IPS DF 6.9 (cell line): ENCODE results near the gene NRCAM.
"Not testable (repeated sequence)": the region's sequence is repeated elsewhere in the genome, so short reads cannot be mapped to it uniquely, and the experiment has no call there.

Experiments used
- DNase-seq: peaks from one replicate; pipeline ENCODE4 v3.0.0-alpha.2; 2013; ENCODE audit warnings: low read depth, low spot score
- H3K27ac ChIP-seq: one replicate; pipeline ENCODE4 v1.5.1; 2013; ENCODE audit warnings: low read length, control low read depth
- H3K27me3 ChIP-seq: 2 replicates; pipeline ENCODE4 v1.6.1; 2013; ENCODE audit warnings: mild to moderate bottlenecking, low read length; ENCODE audit not compliant: control insufficient read depth, insufficient read depth
- H3K36me3 ChIP-seq: 2 replicates; pipeline ENCODE4 v1.6.1; 2013; ENCODE audit warnings: low read length; ENCODE audit not compliant: control insufficient read depth, insufficient read depth
- H3K4me1 ChIP-seq: 2 replicates; pipeline ENCODE4 v1.6.1; 2013; ENCODE audit warnings: low read length; ENCODE audit not compliant: control insufficient read depth, insufficient read depth
- H3K4me3 ChIP-seq: 2 replicates; pipeline ENCODE4 v1.5.1; 2013; ENCODE audit warnings: mild to moderate bottlenecking, low read length
- H3K9me3 ChIP-seq: 2 replicates; pipeline ENCODE4 v1.6.1; 2013; ENCODE audit warnings: low read length, inconsistent platforms; ENCODE audit not compliant: control insufficient read depth, insufficient read depth
- WGBS: extraction: QIAGEN DNeasy Blood & Tissue Kit; methylation state at CpG from one replicate; pipeline ENCODE4 v1.1.7; 2013; ENCODE audit warnings: mixed read lengths, missing lambda C conversion rate; ENCODE audit not compliant: insufficient read length, insufficient coverage; 5-methylcytosine and 5-hydroxymethylcytosine counted together

The NRCAM gene

DNA sequence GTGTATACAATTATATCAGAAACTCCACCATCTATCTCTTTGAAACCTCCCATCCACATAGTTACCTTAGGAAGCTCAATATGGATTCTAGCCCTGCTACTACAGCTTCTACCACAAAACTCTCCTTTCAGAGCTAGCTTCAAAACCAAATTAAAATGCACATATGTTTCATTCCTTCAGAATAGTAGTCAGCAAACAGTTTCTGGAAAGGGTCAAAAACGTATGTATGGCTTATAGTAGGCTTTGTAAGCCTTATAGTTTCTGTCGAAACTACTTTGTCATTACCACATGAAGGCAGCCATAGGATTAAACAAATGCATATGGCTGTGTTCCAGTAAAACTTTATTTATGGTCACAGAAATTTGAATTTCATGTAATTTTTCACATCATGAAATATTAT is 170.5 kb downstream of the NRCAM start:
- Histone ChIP-seq H3K4me1 (no peaks in the 10 kb centered on the region), H3K27me3 (no peaks in the 10 kb centered on the region)
- WGBS, result no CpG with 5 or more reads among the region's 2 CpGs

DNA sequence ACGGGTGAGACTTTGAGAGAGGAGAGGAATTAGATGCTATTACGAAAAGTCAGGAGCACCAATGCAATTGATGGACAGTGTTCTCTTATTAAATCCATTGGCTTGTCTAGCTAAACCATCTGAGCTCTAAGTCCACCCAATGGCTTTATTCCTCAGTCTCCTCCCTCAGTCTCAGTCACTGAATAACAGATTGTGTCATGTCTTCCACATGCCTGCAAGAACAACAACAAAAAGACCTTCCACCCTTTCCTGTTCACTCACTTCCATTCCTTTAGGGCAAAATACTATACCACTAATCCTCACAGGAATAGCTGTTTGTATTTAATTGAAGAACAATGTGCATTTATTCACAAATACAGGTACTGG is 171.2 kb downstream of the NRCAM start:
- WGBS, result no CpG with 5 or more reads among the region's 2 CpGs
- Histone ChIP-seq H3K27me3 (no peaks in the 10 kb centered on the region), H3K9me3 (no peaks in the 10 kb centered on the region), H3K4me3 (no peak overlapping the region), H3K4me1 (no peaks in the 10 kb centered on the region), H3K27ac (no peak overlapping the region), H3K36me3 (no peaks in the 10 kb centered on the region)
- DNase-seq, result no peak

More for the DNA sequence above, 170.5 kb downstream of the NRCAM start:
- DNase-seq, result no peak
- Histone ChIP-seq H3K4me3 (no peak overlapping the region), H3K27ac (no peak overlapping the region), H3K36me3 (no peaks in the 10 kb centered on the region), H3K9me3 (no peaks in the 10 kb centered on the region)

DNA sequence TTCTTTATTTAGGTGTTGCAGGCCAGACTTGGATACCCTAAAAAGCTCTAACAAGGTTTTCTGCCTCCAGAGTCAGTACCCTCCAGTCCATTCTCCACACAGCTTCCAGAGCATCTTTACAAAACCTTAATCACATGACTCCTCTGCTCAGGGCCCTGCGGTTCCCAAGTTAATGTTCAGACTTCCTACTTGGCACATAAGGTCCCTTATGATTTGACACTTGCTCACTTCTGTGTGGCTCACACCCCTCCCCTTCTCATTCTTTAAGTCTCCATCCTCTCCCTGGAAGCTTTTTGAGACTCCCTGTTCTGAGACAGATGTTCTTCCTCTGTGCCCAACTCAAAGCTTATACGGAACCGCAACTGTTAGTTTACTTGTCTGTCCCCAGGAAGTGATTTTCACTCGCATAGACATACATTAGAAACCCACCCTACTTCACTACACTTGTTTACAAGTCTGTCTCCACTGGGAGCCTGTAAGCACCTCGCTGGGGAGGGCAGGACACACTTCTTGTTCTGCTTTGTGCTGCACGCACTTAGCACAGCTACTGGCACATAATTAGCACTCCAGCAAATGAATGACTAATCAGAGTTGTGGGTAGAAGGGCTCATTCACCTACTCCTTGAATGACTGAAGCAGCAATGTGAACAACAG is 171.8 kb downstream of the NRCAM start:
- H3K36me3 ChIP-seq, result no peaks in the 10 kb centered on the region
- no peak overlapping the region for H3K27ac ChIP-seq
- no peaks in the 10 kb centered on the region for H3K27me3 ChIP-seq
- no peak overlapping the region for H3K4me3 ChIP-seq
- no CpG with 5 or more reads among the region's 6 CpGs for WGBS
- no peaks in the 10 kb centered on the region for H3K9me3 ChIP-seq
- no peaks in the 10 kb centered on the region for H3K4me1 ChIP-seq
- DNase-seq, result no peak

- no peaks in the 10 kb centered on the region for H3K36me3 ChIP-seq
- no peaks in the 10 kb centered on the region for H3K27me3 ChIP-seq
- no peak for DNase-seq
- WGBS, result no CpG with 5 or more reads among the region's 3 CpGs
- no peaks in the 10 kb centered on the region for H3K4me1 ChIP-seq
- H3K27ac ChIP-seq, result no peak overlapping the region
- H3K9me3 ChIP-seq, result no peaks in the 10 kb centered on the region
- H3K4me3 ChIP-seq, result no peak overlapping the region
These were observed 173.0 kb downstream of the NRCAM start for GRCh38 chr7:108283252-108283651.

GRCh38 chr7:108282427-108282996 is 173.7 kb downstream of the NRCAM start:
- no peaks in the 10 kb centered on the region for H3K36me3 ChIP-seq
- no peak overlapping the region for H3K4me3 ChIP-seq
- H3K27me3 ChIP-seq, result no peaks in the 10 kb centered on the region
- H3K27ac ChIP-seq, result no peak overlapping the region
- WGBS, result no CpG with 5 or more reads among the region's 4 CpGs
- no peak for DNase-seq
- no peaks in the 10 kb centered on the region for H3K4me1 ChIP-seq
- no peaks in the 10 kb centered on the region for H3K9me3 ChIP-seq

- Histone ChIP-seq H3K27me3 (no peaks in the 10 kb centered on the region), H3K9me3 (no peaks in the 10 kb centered on the region), H3K4me3 (no peak overlapping the region), H3K27ac (no peak overlapping the region), H3K4me1 (no peaks in the 10 kb centered on the region), H3K36me3 (no peaks in the 10 kb centered on the region)
- DNase-seq, result no peak
- WGBS, result no CpG with 5 or more reads among the region's 3 CpGs
These were observed 176.1 kb downstream of the NRCAM start for GRCh38 chr7:108280136-108280535.

- no peak overlapping the region for H3K4me3 ChIP-seq
- H3K36me3 ChIP-seq, result no peaks in the 10 kb centered on the region
- no peaks in the 10 kb centered on the region for H3K9me3 ChIP-seq
- no CpG with 5 or more reads among the region's 5 CpGs for WGBS
- H3K27ac ChIP-seq, result no peak overlapping the region
- DNase-seq, result no peak
- H3K4me1 ChIP-seq, result no peaks in the 10 kb centered on the region
- H3K27me3 ChIP-seq, result no peaks in the 10 kb centered on the region
These were observed 177.5 kb downstream of the NRCAM start for GRCh38 chr7:108278776-108279175.

GRCh38 chr7:108278281-108278680 is 178.0 kb downstream of the NRCAM start:
- WGBS, result no CpG with 5 or more reads among the region's 10 CpGs
- Histone ChIP-seq H3K4me3 (no peak overlapping the region), H3K27me3 (no peaks in the 10 kb centered on the region), H3K4me1 (no peaks in the 10 kb centered on the region), H3K9me3 (no peaks in the 10 kb centered on the region), H3K27ac (no peak overlapping the region), H3K36me3 (no peaks in the 10 kb centered on the region)
- no peak for DNase-seq

DNA sequence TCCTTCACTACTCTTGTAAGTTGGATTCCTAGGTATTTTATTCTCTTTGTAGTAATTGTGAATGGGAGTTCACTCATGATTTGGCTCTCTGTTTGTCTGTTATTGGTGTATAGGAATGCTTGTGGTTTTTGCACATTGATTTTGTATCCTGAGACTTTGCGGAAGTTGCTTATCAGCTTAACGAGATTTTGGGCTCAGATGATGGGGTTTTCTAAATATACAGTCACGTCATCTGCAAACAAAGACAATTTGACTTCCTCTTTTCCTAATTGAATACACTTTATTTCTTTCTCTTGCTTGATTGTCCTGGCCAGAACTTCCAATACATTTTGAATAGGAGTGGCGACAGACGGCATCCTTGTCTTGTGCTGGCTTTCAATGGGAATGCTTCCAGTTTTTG is 181.8 kb downstream of the NRCAM start:
- H3K9me3 ChIP-seq, H3K27me3 ChIP-seq, DNase-seq, H3K36me3 ChIP-seq, H3K27ac ChIP-seq, H3K4me3 ChIP-seq, H3K4me1 ChIP-seq: not testable (repeated sequence)
- no CpG with 5 or more reads among the region's 5 CpGs for WGBS

- no CpG with 5 or more reads among the region's 1 CpG for WGBS
- H3K4me1 ChIP-seq, DNase-seq, H3K4me3 ChIP-seq, H3K36me3 ChIP-seq, H3K27me3 ChIP-seq, H3K27ac ChIP-seq, H3K9me3 ChIP-seq: not testable (repeated sequence)
These were observed 183.3 kb downstream of the NRCAM start for GRCh38 chr7:108272891-108273290.

GRCh38 chr7:108270385-108271015 is 185.7 kb downstream of the NRCAM start:
- no CpG with 5 or more reads among the region's 5 CpGs for WGBS
- no peak overlapping the region for H3K27ac ChIP-seq
- no peak for DNase-seq

More at GRCh38 chr7:108270385-108271015, 185.7 kb downstream of the NRCAM start:
- Histone ChIP-seq H3K9me3 (no peaks in the 10 kb centered on the region), H3K4me3 (no peak overlapping the region), H3K27me3 (no peaks in the 10 kb centered on the region), H3K36me3 (no peaks in the 10 kb centered on the region), H3K4me1 (no peaks in the 10 kb centered on the region)
